Activated CD4-positive, alpha-beta T cell treated with anti-CD3 and anti-CD28 coated beads, Interleukin-2, amount 50 U/mL, for 1 hour (primary cell): Measurements from ENCODE around the gene TCFL5.

Source experiments
- DNase-seq: peaks from one replicate; pipeline ENCODE4 v3.0.0-alpha.2; 2020

The TCFL5 gene

GRCh38 chr20:62832212-62832922 is 29.3 kb downstream of the TCFL5 start:
- DNase-seq: no peak

- no peak for DNase-seq
Measured at GRCh38 chr20:62831854-62832211, 29.8 kb downstream of the TCFL5 start.

- DNase-seq: no peak
Measured at GRCh38 chr20:62831361-62831788, 30.2 kb downstream of the TCFL5 start.

GRCh38 chr20:62830821-62831220 is 30.8 kb downstream of the TCFL5 start:
- no peak for DNase-seq

- no peak for DNase-seq
Measured at GRCh38 chr20:62830251-62830650, 31.4 kb downstream of the TCFL5 start.

- no peak for DNase-seq
Measured at GRCh38 chr20:62829231-62830230, 32.1 kb downstream of the TCFL5 start.

GRCh38 chr20:62828511-62829230 is 33.0 kb downstream of the TCFL5 start:
- no peak for DNase-seq

GRCh38 chr20:62828051-62828450 is 33.6 kb downstream of the TCFL5 start:
- no peak for DNase-seq

GRCh38 chr20:62827311-62828038 is 34.1 kb downstream of the TCFL5 start:
- DNase-seq: no peak

- DNase-seq: no peak
Measured at GRCh38 chr20:62826646-62827310, 34.8 kb downstream of the TCFL5 start.

GRCh38 chr20:62825986-62826645 is 35.5 kb downstream of the TCFL5 start:
- DNase-seq: no peak

GRCh38 chr20:62825333-62825985 is 36.2 kb downstream of the TCFL5 start:
- DNase-seq: no peak

GRCh38 chr20:62824476-62825332 is 36.9 kb downstream of the TCFL5 start:
- peak; percentile 62 for DNase-seq

- no peak for DNase-seq
Measured at GRCh38 chr20:62823688-62824475, 37.7 kb downstream of the TCFL5 start.

GRCh38 chr20:62822788-62823651 is 38.6 kb downstream of the TCFL5 start:
- DNase-seq: no peak

- DNase-seq: no peak
Measured at GRCh38 chr20:62822239-62822787, 39.3 kb downstream of the TCFL5 start.

- DNase-seq: no peak
Measured at GRCh38 chr20:62821726-62822210, 39.9 kb downstream of the TCFL5 start.
